HG03135 (cell line): ENCODE data around the gene GK.
A peak's percentile ranks its signal among the peaks of the same experiment; 100 is the strongest.
"Not testable (repeated sequence)": the region's sequence is repeated elsewhere in the genome, so short reads cannot be mapped to it uniquely, and the experiment has no call there.

ENCODE experiments used
- ATAC-seq: cut with Tn5 transposase; IDR thresholded peaks from one replicate; pipeline ENCODE4 v1.9.1; 2021; ENCODE audit warnings: mild to moderate bottlenecking, moderate library complexity; ENCODE audit not compliant: unreplicated experiment

The GK gene

GRCh38 chrX:30693999-30694650 is 40.9 kb downstream of the GK start:
- ATAC-seq = no peak

GRCh38 chrX:30702736-30703135 is 49.5 kb downstream of the GK start:
- ATAC-seq = no peak

- no peak for ATAC-seq
Measured at GRCh38 chrX:30706216-30706775, 53.1 kb downstream of the GK start.

- no peak for ATAC-seq
Measured at GRCh38 chrX:30712214-30712613, 59.0 kb downstream of the GK start.

GRCh38 chrX:30713061-30713525 is 59.9 kb downstream of the GK start:
- ATAC-seq = peak; percentile 96

GRCh38 chrX:30714138-30714537 is 60.9 kb downstream of the GK start:
- peak; percentile 44 for ATAC-seq

- ATAC-seq = no peak
Measured at GRCh38 chrX:30715976-30716375, 62.8 kb downstream of the GK start.

- no peak for ATAC-seq
Measured at GRCh38 chrX:30733852-30734660, 80.8 kb downstream of the GK start.

- no peak for ATAC-seq
Measured at GRCh38 chrX:30734782-30735181, 81.6 kb downstream of the GK start.

- peak; percentile 84 for ATAC-seq
Measured at GRCh38 chrX:30735839-30736238, 82.6 kb downstream of the GK start.

GRCh38 chrX:30741545-30741944 is 88.3 kb downstream of the GK start:
- no peak for ATAC-seq

GRCh38 chrX:30748342-30748960 is 95.2 kb downstream of the GK start:
- no peak for ATAC-seq

GRCh38 chrX:30751497-30751896 is 98.3 kb downstream of the GK start:
- no peak for ATAC-seq

- no peak for ATAC-seq
Measured at GRCh38 chrX:30762755-30763154, 109.5 kb downstream of the GK start.

- ATAC-seq = not testable (repeated sequence)
Measured at GRCh38 chrX:30773764-30774163, 120.5 kb downstream of the GK start.

GRCh38 chrX:30777575-30777974 is 124.4 kb downstream of the GK start:
- ATAC-seq = no peak

GRCh38 chrX:30779453-30780030 is 126.3 kb downstream of the GK start:
- ATAC-seq = no peak
